DMS153 treated with DMSO at 0.1 percent for 48 hours (cell line): Measurements from ENCODE around the gene C2CD3.
"Not testable (repeated sequence)": the region's sequence is repeated elsewhere in the genome, so short reads cannot be mapped to it uniquely, and the experiment has no call there.

Experiments
- DNase-seq: peaks from one replicate; lab custom pipeline; 2025; ENCODE audit not compliant: unreplicated experiment; lab: John Stamatoyannopoulos, UW

The C2CD3 gene

GRCh38 chr11:74159642-74160041, 11.2 kb downstream of the C2CD3 start:
- DNase-seq, result no peak

GRCh38 chr11:74157169-74157568, 13.6 kb downstream of the C2CD3 start:
- no peak for DNase-seq

DNA sequence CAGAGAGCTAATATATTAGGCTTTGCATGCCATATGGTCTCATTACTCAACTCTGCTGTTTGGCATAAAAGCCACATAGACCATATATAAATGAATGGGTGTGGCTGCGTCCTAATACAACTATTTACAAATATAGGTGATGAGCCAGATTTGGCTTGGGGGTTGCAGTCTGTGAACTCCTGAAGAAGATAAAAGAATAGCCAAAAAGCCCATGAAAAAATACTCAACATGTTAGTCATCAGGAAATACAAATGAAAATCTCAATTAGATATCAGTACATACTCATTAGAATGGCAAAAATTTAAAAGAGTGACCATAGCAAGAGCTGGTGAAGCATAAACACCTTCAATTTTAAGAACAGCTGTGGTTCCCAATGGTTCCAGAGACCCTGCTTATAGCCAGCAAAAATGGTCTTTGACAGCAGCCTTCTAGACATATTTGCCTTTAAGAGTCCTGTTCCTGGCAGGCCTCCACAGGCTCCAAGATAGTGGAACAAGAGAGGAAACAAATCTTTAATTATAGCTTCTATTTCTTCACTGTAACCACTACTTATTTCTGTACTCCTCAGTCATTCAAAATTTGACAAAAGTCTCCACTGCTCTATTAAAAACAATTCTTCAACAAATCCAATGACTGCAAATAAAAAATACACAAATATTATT, 16.1 kb downstream of the C2CD3 start:
- no peak for DNase-seq

- DNase-seq, result no peak
Measured at GRCh38 chr11:74153224-74153623, 17.6 kb downstream of the C2CD3 start.

- no peak for DNase-seq
Measured at GRCh38 chr11:74147199-74147929, 23.4 kb downstream of the C2CD3 start.

- no peak for DNase-seq
Measured at GRCh38 chr11:74144592-74144991, 26.2 kb downstream of the C2CD3 start.

DNA sequence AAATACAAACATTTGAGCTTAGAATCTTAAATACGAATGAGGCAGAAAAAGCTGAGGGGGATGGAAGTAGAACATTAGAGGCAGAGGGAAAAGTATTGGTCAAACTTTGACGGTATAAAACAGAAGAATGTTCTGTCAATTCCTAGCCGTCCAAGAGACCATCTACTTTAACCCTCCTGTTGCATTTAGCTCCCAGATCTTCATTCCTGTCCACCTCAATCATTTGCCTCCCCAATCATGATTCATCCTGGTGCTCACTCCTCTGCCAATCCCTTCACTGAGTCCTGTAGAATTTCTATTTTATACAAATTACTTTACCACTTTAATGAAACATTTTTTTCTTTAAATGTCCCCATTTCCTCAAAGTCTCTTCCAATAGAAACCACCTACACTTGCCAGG, 28.2 kb downstream of the C2CD3 start:
- DNase-seq, result no peak

- no peak for DNase-seq
Measured at GRCh38 chr11:74141908-74142307, 28.9 kb downstream of the C2CD3 start.

- peak; percentile 75 for DNase-seq
Measured at GRCh38 chr11:74141241-74141695, 29.5 kb downstream of the C2CD3 start.

GRCh38 chr11:74139919-74140431, 30.8 kb downstream of the C2CD3 start:
- not testable (repeated sequence) for DNase-seq

- no peak for DNase-seq
Measured at GRCh38 chr11:74139151-74139918, 31.5 kb downstream of the C2CD3 start.

DNA sequence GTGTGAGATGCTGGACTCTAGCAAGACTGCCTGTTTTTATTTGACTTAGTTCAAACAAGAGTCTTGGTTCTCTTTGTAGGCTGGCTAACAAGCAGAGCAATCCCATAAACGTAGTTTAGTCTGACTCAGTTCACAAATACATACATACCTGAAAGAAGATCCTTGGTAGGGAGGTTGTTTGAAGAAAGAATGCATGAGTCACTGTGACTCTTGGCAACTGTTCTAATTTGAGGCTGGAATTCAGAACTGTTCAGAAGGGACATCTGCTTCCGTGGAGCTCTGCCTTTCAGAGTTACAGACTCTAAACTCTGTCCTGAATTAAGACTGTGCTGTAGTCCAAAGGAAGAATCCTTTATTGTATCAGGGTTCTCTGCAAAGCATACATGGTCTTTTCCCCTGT, 32.2 kb downstream of the C2CD3 start:
- no peak for DNase-seq

DNA sequence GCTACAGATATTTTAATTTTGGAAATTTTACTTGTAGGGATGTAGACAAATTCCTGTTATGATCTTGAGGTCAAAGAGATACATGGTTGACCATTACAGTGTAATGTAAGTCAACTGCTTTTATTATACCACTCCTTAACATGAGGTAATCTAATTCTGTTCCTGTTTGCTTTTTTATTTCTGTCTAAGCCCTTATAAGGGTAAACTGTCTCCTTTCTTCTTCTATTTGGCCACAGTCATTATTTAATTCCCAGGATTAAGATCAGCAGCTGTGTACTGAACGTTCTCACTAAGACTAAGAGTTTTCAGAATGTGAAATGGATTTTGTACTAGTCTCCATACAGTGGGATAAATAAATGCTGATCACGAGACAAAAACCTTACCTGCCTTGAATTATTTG, 32.8 kb downstream of the C2CD3 start:
- no peak for DNase-seq

DNA sequence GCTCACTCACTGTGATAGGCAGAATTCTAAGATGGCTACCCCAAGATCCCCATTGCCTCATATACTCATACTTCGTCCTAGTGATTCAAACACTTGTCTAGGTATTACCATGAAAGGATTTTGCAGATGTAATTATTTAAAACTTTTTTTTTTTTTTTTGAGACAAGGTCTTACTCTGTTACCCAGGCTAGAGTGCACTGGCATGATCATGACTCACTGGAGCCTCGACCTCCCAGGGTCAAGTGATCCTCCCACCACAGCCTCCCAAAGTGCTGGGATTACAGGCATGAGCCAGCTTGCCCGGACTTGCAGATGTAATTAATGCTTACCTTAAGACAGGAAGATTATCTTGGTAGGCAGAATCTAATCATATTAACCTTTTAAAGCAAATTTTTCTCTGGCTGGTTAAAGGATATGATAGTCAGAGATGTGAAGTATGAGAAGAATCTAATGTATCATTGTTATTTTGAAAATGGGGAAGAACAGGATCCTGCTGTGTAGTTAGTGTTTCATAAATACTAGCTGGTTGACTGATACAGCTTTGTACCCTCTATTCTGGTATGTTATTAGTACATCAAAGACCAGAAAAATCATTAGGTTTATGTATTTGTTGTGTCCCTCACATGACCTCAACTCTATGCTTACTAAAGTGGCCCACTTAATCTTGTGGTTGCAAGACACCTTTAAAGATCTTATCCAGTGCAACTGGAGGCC, 35.5 kb downstream of the C2CD3 start:
- DNase-seq, result no peak

GRCh38 chr11:74134661-74135060, 36.1 kb downstream of the C2CD3 start:
- DNase-seq, result no peak

GRCh38 chr11:74133436-74133835, 37.4 kb downstream of the C2CD3 start:
- no peak for DNase-seq

DNA sequence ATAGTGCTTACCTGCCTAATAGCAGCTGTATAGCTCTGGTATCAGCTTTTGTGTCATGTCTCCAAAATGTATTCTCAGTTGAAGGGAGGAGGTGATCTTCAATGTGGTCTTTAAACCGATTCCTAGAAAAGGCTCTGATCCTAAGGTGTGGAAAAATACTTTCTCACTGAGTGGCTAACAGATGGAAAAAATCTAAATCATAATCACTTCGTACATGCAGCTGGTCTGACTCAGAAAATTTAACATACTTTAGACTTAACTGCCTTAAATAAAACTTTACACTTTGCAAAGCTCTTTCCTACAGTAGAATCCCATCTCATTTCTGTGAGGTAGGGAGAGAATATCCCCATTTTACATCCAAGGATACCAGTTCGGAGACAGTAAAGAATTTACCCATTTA, 38.0 kb downstream of the C2CD3 start:
- no peak for DNase-seq

- not testable (repeated sequence) for DNase-seq
Measured at GRCh38 chr11:74129121-74129520, 41.7 kb downstream of the C2CD3 start.

DNA sequence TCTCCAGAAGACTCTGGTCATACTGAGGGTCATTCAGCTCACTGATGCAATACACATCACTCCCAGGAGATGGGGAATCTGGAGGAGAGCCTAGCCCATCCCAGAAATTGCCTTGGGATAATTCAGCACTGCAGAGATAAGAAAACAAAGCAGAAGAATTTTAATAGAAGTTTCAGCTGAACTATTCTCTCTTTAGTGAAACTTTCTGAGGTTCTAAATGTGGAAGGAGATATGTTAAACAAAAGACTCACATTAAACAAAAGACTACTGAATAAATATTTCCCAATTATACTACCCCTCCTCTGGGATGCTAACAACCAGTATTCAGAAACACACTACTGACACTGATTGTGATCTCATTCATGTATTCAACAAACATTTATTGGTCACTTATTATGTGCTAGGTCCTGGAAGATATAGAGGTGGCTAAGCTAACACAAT, 47.8 kb downstream of the C2CD3 start:
- no peak for DNase-seq

- no peak for DNase-seq
Measured at GRCh38 chr11:74121804-74122203, 49.0 kb downstream of the C2CD3 start.
